Prostate gland (tissue), 2 donors: ENCODE measurements around the gene CCDC201. TPM values are rescaled to one million over a fixed set of nuclear protein-coding genes. Genes with fewer than 3 reads are reported as not detected.

Experiments used
- DNase-seq: peaks from one replicate; pipeline ENCODE4 v3.0.0-alpha.2; 2019; ENCODE audit warnings: low spot score
- H3K27ac ChIP-seq, 2 donors: fragments of 200-600 bp; sonication (generic); 2 replicates each; pipeline ENCODE4 v1.5.1; 2017 to 2019
- H3K27me3 ChIP-seq: fragments of 200-600 bp; sonication (generic); replicated peaks from 2 replicates; pipeline ENCODE4 v1.5.1; 2019; ENCODE audit not compliant: insufficient read depth
- H3K36me3 ChIP-seq, 2 donors: fragments of 200-600 bp; sonication (generic); 1 replicate in 1 of 2; 2 replicates in 1 of 2; pipeline versions ENCODE4 v1.5.1 to v1.8.1; 2017 to 2019
- H3K4me1 ChIP-seq: fragments of 200-600 bp; sonication (generic); replicated peaks from 2 replicates; pipeline ENCODE4 v1.5.1; 2019
- H3K4me3 ChIP-seq, 2 donors: fragments of 200-600 bp; sonication (generic); 2 replicates each; pipeline ENCODE4 v1.5.1; 2017 to 2019
- H3K9me3 ChIP-seq: fragments of 200-600 bp; sonication (generic); 2 replicates; pipeline ENCODE4 v1.5.1; 2017
- CTCF ChIP-seq, 4 experiments: fragments of 200-600 bp in 2 of 4; fragments of 450-650 bp in 2 of 4; sonication (generic) in 2 of 4; IDR thresholded peaks; 1 replicate in 3 of 4; 2 replicates in 1 of 4; pipeline ENCODE4 v1.5.1; 2016 to 2019; ENCODE audit warnings: antibody characterized with exemption in 4 of 4, mild to moderate bottlenecking in 2 of 4, moderate library complexity in 2 of 4
- POLR2A ChIP-seq: fragments of 450-650 bp; IDR thresholded peaks from one replicate; pipeline ENCODE4 v1.6.1; 2016; ENCODE audit warnings: antibody characterized with exemption, mild to moderate bottlenecking
- POLR2AphosphoS5 ChIP-seq: sonication (generic); formaldehyde crosslinking; IDR thresholded peaks from one replicate; pipeline ENCODE4 v1.6.1; 2017; ENCODE audit warnings: antibody characterized with exemption
- WGBS: methylation state at CpG from one replicate; pipeline ENCODE4 v1.1.5; 2018; 5-methylcytosine and 5-hydroxymethylcytosine counted together
- intact Hi-C: fragments of 100-400 bp; cut with DNase I; formaldehyde crosslinking; loops from one replicate; pipeline ENCODE4 v1.14.2; 2022
- total RNA-seq, 2 donors: library from RNA; depleted of rRNA; stranded (reverse); fragments of >200 nt; gene quantifications; one replicate each; pipeline ENCODE4 v1.1.0, GENCODE V29; 2016

Gene CCDC201
- total RNA-seq, 2 donors from 2014 or later, result not detected

GRCh38 chr7:45891462-45892402 lies 18.9 kb upstream of the CCDC201 start:
- no peak for DNase-seq
- H3K27ac ChIP-seq, result no peak overlapping the region
- no peaks in the 10 kb centered on the region for H3K9me3 ChIP-seq
- peaks cover 2% of the 10 kb centered on the region for H3K27me3 ChIP-seq
- 86% methylated on average over 10 of the region's 10 CpGs for WGBS
- H3K4me1 ChIP-seq, result peaks cover 4% of the 10 kb centered on the region
- intact Hi-C loops, result no loop called here
- TF ChIP-seq CTCF (IDR thresholded peaks at IDR 0.05), result no peak
- no peak for TF ChIP-seq POLR2AphosphoS5
- TF ChIP-seq POLR2A, result no peak
- no peak overlapping the region for H3K4me3 ChIP-seq
- no peaks in the 10 kb centered on the region for H3K36me3 ChIP-seq

GRCh38 chr7:45890902-45891461 lies 18.1 kb upstream of the CCDC201 start:
- intact Hi-C loops, result no loop called here
- DNase-seq, result no peak
- no peak overlapping the region for H3K27ac ChIP-seq
- no peak for TF ChIP-seq POLR2A
- TF ChIP-seq POLR2AphosphoS5, result no peak
- TF ChIP-seq CTCF (IDR thresholded peaks at IDR 0.05), result peak in 3 of 4 experiments; percentile 29 to 74 (median 54)
- WGBS, result 40% methylated on average over 6 of the region's 6 CpGs
- H3K36me3 ChIP-seq, result no peaks in the 10 kb centered on the region
- H3K4me1 ChIP-seq, result peaks cover 4% of the 10 kb centered on the region
- H3K4me3 ChIP-seq, result no peak overlapping the region
- H3K9me3 ChIP-seq, result no peaks in the 10 kb centered on the region
- H3K27me3 ChIP-seq, result peaks cover 2% of the 10 kb centered on the region

- no peaks in the 10 kb centered on the region for H3K9me3 ChIP-seq
- no peak for TF ChIP-seq CTCF (IDR thresholded peaks at IDR 0.05)
- no peak for TF ChIP-seq POLR2AphosphoS5
- no peak for TF ChIP-seq POLR2A
- 92% methylated on average over 8 of the region's 8 CpGs for WGBS
- DNase-seq, result no peak
- no peaks in the 10 kb centered on the region for H3K36me3 ChIP-seq
- H3K27ac ChIP-seq, result no peak overlapping the region
- H3K4me3 ChIP-seq, result no peak overlapping the region
- peaks cover 4% of the 10 kb centered on the region for H3K4me1 ChIP-seq
- intact Hi-C loops, result no loop called here
- H3K27me3 ChIP-seq, result peaks cover 2% of the 10 kb centered on the region
Measured at GRCh38 chr7:45890125-45890901, 17.4 kb upstream of the CCDC201 start.

- 73% methylated on average over 8 of the region's 8 CpGs for WGBS
Measured at GRCh38 chr7:45889367-45890067, 16.6 kb upstream of the CCDC201 start.

More at GRCh38 chr7:45889367-45890067, 16.6 kb upstream of the CCDC201 start:
- peaks cover 4% of the 10 kb centered on the region for H3K4me1 ChIP-seq
- intact Hi-C loops, result no loop called here
- TF ChIP-seq CTCF (IDR thresholded peaks at IDR 0.05) (no peak), POLR2AphosphoS5 (no peak), POLR2A (no peak)
- H3K4me3 ChIP-seq, result no peak overlapping the region
- no peaks in the 10 kb centered on the region for H3K9me3 ChIP-seq
- H3K27ac ChIP-seq, result no peak overlapping the region
- DNase-seq, result no peak
- H3K27me3 ChIP-seq, result peaks cover 2% of the 10 kb centered on the region
- H3K36me3 ChIP-seq, result no peaks in the 10 kb centered on the region
